GM11168 (cell line): ENCODE measurements around the gene C6orf141.

Experiments
- in situ Hi-C: fragments of 300-500 bp; cut with MboI; formaldehyde crosslinking; loops from one replicate; pipeline ENCODE4 v1.12.0; 2022; ENCODE audit warnings: low sequenced_read_pairs; ENCODE audit not compliant: unreplicated experiment

C6orf141 gene

GRCh38 chr6:49550492-49551077, at the start of gene C6orf141:
C6orf141 (plus strand) TSS chr6:49550668; CDS start chr6:49550793, 125 bp downstream.
- in situ Hi-C loops = no loop called here

- in situ Hi-C loops = no loop called here
Observed at GRCh38 chr6:49504666-49505065, 45.8 kb upstream of the C6orf141 start.

- in situ Hi-C loops = no loop called here
Observed at GRCh38 chr6:49506569-49507111, 43.8 kb upstream of the C6orf141 start.

- in situ Hi-C loops = no loop called here
Observed at GRCh38 chr6:49509342-49509741, 41.1 kb upstream of the C6orf141 start.

- in situ Hi-C loops = no loop called here
Observed at GRCh38 chr6:49513153-49513989, 37.1 kb upstream of the C6orf141 start.

- in situ Hi-C loops = no loop called here
Observed at GRCh38 chr6:49514571-49515484, 35.6 kb upstream of the C6orf141 start.

GRCh38 chr6:49515485-49516146, 34.9 kb upstream of the C6orf141 start:
- in situ Hi-C loops = no loop called here

DNA sequence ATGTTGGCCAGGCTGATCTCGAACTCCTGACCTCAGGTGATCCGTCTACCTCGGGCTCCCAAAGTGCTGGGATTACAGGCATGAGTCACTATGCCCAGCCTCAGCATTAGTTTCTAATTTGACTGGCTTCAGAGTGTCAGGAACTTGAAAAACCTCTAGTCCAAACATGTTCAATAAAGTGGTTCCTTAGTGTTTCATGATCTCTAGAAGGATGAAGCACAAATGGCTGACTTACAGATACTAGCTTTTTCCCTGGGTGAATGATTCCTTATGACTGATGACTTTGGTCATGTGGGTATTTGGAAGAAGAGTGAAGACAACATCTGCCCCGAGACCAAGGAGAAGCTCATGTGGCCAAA, 34.3 kb upstream of the C6orf141 start:
- in situ Hi-C loops = no loop called here

- in situ Hi-C loops = no loop called here
Observed at GRCh38 chr6:49517919-49518318, 32.5 kb upstream of the C6orf141 start.

DNA sequence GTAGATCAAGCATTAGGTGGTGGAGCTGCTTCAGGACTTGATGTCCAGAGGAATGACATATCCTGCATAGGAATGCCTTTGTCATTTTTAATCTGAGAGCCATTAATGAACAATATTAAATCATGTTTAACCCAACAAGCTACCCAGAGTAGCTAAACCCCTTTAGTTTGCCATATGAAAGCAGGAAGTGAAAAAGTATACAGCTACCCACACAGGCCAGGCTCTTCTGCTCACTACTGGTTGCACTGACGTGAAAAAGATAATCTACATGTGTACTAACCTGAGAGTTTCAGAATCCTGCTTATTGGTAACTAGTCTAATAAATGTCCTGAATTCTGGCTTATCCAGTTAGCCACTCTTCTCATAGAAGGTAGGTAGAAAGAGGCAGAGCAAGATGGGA, 30.8 kb upstream of the C6orf141 start:
- in situ Hi-C loops = loop anchor here (10.0 kb wide), 2 partner anchors 85 to 325 kb away; no protein-coding TSS in a partner anchor

- in situ Hi-C loops = loop anchor here (10.0 kb wide), 2 partner anchors 82 to 322 kb away; no protein-coding TSS in a partner anchor
Observed at GRCh38 chr6:49522710-49523593, 27.5 kb upstream of the C6orf141 start.

DNA sequence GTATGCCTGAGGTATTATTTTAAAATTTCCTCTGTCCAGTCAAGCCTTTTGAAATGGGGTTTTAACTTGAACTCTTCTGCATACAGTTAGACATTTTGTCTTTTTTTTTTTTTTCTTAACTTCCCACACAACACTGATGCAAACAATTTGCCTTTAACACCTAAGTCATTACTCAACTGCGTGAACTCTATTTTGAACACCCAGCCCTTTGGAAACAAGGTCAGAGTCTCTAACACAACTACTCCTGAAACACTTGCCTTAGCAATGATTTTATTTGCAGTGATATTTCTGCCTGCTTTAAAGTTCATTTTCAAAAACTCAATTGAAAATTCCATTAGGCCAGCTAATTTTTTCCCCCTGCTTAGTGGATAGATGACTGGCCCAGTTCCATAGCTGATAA, 26.6 kb upstream of the C6orf141 start:
- in situ Hi-C loops = loop anchor here (10.0 kb wide), 2 partner anchors 81 to 321 kb away; no protein-coding TSS in a partner anchor

- in situ Hi-C loops = loop anchor here (10.0 kb wide), 2 partner anchors 80 to 320 kb away; no protein-coding TSS in a partner anchor
Observed at GRCh38 chr6:49524541-49524940, 25.9 kb upstream of the C6orf141 start.

DNA sequence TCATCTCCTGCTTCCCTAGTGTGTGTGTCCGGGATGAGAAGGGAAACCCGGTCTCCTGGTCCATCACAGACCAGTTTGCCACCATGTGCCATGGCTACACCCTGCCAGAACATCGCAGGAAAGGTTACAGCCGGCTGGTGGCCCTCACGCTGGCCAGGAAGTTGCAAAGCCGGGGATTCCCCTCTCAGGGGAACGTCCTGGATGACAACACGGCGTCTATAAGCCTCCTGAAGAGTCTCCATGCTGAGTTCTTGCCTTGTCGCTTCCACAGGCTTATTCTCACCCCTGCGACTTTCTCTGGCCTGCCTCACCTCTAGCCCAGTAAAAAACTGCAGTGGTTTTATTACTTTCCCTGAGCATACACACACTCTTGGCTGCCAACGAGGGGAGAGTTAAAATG, 23.9 kb upstream of the C6orf141 start:
- in situ Hi-C loops = loop anchor here (10.0 kb wide), 2 partner anchors 78 to 318 kb away; no protein-coding TSS in a partner anchor

DNA sequence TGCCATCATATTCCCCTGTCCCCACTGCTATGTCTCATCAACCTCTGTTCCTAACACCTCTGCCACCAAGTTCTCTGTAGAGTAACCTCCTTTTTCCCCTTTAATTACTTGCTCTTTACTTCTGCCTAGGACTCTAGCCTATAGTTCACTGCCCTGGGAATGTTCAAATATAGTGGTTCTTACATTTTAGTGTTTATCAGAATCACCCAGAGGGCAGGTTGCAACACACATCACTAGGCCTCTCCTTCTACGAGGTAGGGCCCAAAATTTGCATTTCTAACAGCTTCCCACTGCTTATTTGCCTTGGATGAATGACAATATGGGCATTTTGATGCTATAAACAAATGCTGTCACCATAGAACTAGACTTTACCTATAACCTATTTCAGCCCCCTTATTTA, 23.1 kb upstream of the C6orf141 start:
- in situ Hi-C loops = loop anchor here (10.0 kb wide), 2 partner anchors 77 to 317 kb away; no protein-coding TSS in a partner anchor

DNA sequence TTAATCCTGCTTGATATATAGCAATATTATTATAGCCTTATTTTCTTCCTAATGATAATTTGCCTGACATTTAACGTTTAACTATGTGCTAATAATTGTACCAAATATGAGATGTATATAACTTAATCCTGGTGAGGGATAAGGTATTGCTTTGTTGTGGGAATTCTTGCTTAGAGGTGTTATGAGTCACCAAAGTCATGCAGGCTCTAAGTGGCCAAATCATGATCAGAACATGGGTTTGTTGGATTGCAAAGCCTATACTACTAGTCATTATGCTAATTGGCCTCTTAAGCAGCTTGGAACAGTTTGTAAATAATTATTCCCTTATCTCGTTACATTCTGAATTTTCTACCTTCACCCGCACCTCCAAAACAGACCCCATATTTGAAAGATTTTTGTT, 21.9 kb upstream of the C6orf141 start:
- in situ Hi-C loops = loop anchor here (10.0 kb wide), 2 partner anchors 76 to 316 kb away; no protein-coding TSS in a partner anchor

DNA sequence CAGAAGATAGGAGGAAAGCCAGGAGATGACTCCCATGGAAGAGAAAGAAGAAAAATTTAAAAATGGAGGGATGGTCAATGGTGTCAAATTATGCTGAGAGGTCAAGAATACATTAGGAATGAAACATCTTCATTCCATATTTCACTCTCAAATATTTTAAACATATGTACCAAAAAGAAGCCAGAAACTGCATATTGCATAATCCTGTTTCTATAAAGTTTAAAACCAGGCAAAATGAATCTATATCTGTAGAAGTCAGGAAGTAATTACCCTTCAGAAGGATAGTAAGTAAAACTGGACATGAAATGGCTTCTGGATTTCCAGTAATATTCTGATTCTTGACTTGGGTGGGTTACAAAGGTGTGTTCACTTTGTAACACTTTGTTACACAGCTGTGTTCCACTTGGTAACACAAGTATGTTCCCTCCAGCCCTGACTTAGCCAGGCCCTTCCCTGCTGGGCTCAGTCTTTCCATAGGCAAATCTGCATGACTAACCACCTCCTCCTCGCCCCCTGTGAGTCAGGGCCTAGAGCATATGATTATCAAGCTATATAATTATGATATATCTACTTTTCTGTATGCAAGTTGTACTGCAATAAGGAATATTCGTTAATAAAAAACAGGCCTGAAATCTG, 20.2 kb upstream of the C6orf141 start:
- in situ Hi-C loops = no loop called here
